HEK293 (cell line): ENCODE data around the gene DPP6.

Source experiments
- RBAK ChIP-seq: fragments of 450-650 bp; formaldehyde crosslinking; IDR thresholded peaks from 2 replicates; pipeline ENCODE4 v1.5.1; 2016; ENCODE audit warnings: missing biosample characterization, missing genetic modification characterization
- ZNF843 ChIP-seq: fragments of 450-650 bp; formaldehyde crosslinking; IDR thresholded peaks from 2 replicates; pipeline ENCODE4 v1.5.1; 2016; ENCODE audit warnings: missing biosample characterization, missing genetic modification characterization
- TF ChIP-seq, protein P1 (sequence below): fragments of 450-650 bp; formaldehyde crosslinking; IDR thresholded peaks from 2 replicates; pipeline ENCODE4 v1.5.1; 2016; ENCODE audit warnings: missing biosample characterization, missing genetic modification characterization
- TF ChIP-seq, protein P2 (sequence below): fragments of 450-650 bp; formaldehyde crosslinking; IDR thresholded peaks from 2 replicates; pipeline ENCODE4 v1.5.1; 2016; ENCODE audit warnings: missing biosample characterization, missing genetic modification characterization, borderline replicate concordance
- TF ChIP-seq, protein P3 (sequence below): fragments of 450-650 bp; formaldehyde crosslinking; IDR thresholded peaks from 2 replicates; pipeline ENCODE4 v1.5.1; 2017; ENCODE audit warnings: missing biosample characterization, missing genetic modification characterization

DNA sequence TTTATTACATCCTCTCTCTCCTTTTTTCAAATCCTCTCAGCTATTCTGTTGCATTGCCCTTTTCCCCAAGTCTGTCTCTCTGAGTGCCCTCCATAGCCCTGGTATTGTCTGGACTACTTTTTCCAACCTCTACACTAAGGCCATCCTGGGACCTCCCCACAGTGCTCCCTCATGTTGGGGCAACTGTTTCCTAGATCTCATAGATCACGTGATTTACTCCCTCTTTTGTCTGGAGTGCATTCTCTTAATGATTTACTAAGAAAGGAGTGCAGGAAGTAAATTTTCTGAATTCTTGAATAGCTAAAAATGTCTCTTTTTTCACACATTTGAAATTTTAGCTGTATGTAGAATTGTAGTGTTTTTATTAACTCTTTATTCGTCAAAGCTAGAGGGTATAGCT, 733.7 kb downstream of the DPP6 start:
- TF ChIP-seq, protein P1, sequence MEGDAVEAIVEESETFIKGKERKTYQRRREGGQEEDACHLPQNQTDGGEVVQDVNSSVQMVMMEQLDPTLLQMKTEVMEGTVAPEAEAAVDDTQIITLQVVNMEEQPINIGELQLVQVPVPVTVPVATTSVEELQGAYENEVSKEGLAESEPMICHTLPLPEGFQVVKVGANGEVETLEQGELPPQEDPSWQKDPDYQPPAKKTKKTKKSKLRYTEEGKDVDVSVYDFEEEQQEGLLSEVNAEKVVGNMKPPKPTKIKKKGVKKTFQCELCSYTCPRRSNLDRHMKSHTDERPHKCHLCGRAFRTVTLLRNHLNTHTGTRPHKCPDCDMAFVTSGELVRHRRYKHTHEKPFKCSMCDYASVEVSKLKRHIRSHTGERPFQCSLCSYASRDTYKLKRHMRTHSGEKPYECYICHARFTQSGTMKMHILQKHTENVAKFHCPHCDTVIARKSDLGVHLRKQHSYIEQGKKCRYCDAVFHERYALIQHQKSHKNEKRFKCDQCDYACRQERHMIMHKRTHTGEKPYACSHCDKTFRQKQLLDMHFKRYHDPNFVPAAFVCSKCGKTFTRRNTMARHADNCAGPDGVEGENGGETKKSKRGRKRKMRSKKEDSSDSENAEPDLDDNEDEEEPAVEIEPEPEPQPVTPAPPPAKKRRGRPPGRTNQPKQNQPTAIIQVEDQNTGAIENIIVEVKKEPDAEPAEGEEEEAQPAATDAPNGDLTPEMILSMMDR (tag by site-specific recombination), result no peak
- TF ChIP-seq, protein P2, sequence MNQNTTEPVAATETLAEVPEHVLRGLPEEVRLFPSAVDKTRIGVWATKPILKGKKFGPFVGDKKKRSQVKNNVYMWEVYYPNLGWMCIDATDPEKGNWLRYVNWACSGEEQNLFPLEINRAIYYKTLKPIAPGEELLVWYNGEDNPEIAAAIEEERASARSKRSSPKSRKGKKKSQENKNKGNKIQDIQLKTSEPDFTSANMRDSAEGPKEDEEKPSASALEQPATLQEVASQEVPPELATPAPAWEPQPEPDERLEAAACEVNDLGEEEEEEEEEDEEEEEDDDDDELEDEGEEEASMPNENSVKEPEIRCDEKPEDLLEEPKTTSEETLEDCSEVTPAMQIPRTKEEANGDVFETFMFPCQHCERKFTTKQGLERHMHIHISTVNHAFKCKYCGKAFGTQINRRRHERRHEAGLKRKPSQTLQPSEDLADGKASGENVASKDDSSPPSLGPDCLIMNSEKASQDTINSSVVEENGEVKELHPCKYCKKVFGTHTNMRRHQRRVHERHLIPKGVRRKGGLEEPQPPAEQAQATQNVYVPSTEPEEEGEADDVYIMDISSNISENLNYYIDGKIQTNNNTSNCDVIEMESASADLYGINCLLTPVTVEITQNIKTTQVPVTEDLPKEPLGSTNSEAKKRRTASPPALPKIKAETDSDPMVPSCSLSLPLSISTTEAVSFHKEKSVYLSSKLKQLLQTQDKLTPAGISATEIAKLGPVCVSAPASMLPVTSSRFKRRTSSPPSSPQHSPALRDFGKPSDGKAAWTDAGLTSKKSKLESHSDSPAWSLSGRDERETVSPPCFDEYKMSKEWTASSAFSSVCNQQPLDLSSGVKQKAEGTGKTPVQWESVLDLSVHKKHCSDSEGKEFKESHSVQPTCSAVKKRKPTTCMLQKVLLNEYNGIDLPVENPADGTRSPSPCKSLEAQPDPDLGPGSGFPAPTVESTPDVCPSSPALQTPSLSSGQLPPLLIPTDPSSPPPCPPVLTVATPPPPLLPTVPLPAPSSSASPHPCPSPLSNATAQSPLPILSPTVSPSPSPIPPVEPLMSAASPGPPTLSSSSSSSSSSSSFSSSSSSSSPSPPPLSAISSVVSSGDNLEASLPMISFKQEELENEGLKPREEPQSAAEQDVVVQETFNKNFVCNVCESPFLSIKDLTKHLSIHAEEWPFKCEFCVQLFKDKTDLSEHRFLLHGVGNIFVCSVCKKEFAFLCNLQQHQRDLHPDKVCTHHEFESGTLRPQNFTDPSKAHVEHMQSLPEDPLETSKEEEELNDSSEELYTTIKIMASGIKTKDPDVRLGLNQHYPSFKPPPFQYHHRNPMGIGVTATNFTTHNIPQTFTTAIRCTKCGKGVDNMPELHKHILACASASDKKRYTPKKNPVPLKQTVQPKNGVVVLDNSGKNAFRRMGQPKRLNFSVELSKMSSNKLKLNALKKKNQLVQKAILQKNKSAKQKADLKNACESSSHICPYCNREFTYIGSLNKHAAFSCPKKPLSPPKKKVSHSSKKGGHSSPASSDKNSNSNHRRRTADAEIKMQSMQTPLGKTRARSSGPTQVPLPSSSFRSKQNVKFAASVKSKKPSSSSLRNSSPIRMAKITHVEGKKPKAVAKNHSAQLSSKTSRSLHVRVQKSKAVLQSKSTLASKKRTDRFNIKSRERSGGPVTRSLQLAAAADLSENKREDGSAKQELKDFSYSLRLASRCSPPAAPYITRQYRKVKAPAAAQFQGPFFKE, result no peak
- TF ChIP-seq, protein P3, sequence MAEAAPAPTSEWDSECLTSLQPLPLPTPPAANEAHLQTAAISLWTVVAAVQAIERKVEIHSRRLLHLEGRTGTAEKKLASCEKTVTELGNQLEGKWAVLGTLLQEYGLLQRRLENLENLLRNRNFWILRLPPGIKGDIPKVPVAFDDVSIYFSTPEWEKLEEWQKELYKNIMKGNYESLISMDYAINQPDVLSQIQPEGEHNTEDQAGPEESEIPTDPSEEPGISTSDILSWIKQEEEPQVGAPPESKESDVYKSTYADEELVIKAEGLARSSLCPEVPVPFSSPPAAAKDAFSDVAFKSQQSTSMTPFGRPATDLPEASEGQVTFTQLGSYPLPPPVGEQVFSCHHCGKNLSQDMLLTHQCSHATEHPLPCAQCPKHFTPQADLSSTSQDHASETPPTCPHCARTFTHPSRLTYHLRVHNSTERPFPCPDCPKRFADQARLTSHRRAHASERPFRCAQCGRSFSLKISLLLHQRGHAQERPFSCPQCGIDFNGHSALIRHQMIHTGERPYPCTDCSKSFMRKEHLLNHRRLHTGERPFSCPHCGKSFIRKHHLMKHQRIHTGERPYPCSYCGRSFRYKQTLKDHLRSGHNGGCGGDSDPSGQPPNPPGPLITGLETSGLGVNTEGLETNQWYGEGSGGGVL, result no peak
- TF ChIP-seq ZNF843 (tag by site-specific recombination), result no peak
- TF ChIP-seq RBAK (tag by site-specific recombination), result no peak
